PC-9 (cell line): ENCODE data around the gene LMNB1.

ENCODE experiments used
- CTCF ChIP-seq: fragments of 200-600 bp; sonication (generic); conservative IDR thresholded peaks from 2 replicates; pipeline ENCODE4 v1.6.1; 2017; ENCODE audit warnings: mixed run types, antibody characterized with exemption, mild to moderate bottlenecking, moderate library complexity
- EZH2 ChIP-seq: fragments of 200-600 bp; sonication (generic); IDR thresholded peaks from 2 replicates; pipeline ENCODE4 v1.8.0; 2017; ENCODE audit warnings: antibody characterized with exemption, low read depth

- TF ChIP-seq EZH2 (no peak), CTCF (no peak)
Observed at GRCh38 chr5:126809916-126810315, 33.0 kb downstream of the LMNB1 start.
